GM12891 (cell line): ENCODE data around the gene SLC5A10.

ENCODE experiments used
- PAX5 ChIP-seq: IDR thresholded peaks from 2 replicates; pipeline ENCODE4 v1.6.1; 2011; ENCODE audit warnings: low read length, moderate library complexity, mild to moderate bottlenecking; ENCODE audit not compliant: insufficient read depth, severe bottlenecking
- POLR2A ChIP-seq: IDR thresholded peaks from 2 replicates; pipeline ENCODE4 v1.6.1; 2011; ENCODE audit warnings: low read depth, low read length, control low read depth
- POLR2AphosphoS5 ChIP-seq: IDR thresholded peaks from 2 replicates; pipeline ENCODE4 v1.6.1; 2011; ENCODE audit warnings: low read depth, low read length, control low read depth
- POU2F2 ChIP-seq: IDR thresholded peaks from 2 replicates; pipeline ENCODE4 v1.6.1; 2011; ENCODE audit warnings: low read depth, mild to moderate bottlenecking, control low read depth, low read length, moderate library complexity
- SPI1 ChIP-seq: IDR thresholded peaks from 2 replicates; pipeline ENCODE4 v1.6.1; 2011; ENCODE audit warnings: low read depth, low read length, control low read depth
- TAF1 ChIP-seq: IDR thresholded peaks from 2 replicates; pipeline ENCODE4 v1.6.1; 2011; ENCODE audit warnings: low read depth, low read length, control low read depth

GRCh38 chr17:19024101-19025078 is 72.4 kb downstream of the SLC5A10 start:
- TF ChIP-seq POLR2A (no peak), POLR2AphosphoS5 (no peak), TAF1 (no peak), SPI1 (no peak), PAX5 (no peak), POU2F2 (no peak)
